Peyer's patch (tissue), 4 donors: Measurements from ENCODE around the gene KCP.

Experiments used
- POLR2A ChIP-seq, 2 donors: fragments of 450-650 bp; IDR thresholded peaks; one replicate each; pipeline ENCODE4 v1.5.1; 2017; ENCODE audit warnings: antibody characterized with exemption in 2 of 2, mild to moderate bottlenecking in 2 of 2, moderate library complexity in 2 of 2
- TF ChIP-seq, protein P1 (sequence below), 6 experiments: fragments of 450-650 bp in 4 of 6; fragments of 200-600 bp in 2 of 6; sonication (generic) in 1 of 6; IDR thresholded peaks; one replicate each; pipeline ENCODE4 v1.5.1; 2017 to 2019; ENCODE audit warnings: antibody characterized with exemption in 6 of 6, mild to moderate bottlenecking in 3 of 6, moderate library complexity in 1 of 6

- TF ChIP-seq, protein P1, sequence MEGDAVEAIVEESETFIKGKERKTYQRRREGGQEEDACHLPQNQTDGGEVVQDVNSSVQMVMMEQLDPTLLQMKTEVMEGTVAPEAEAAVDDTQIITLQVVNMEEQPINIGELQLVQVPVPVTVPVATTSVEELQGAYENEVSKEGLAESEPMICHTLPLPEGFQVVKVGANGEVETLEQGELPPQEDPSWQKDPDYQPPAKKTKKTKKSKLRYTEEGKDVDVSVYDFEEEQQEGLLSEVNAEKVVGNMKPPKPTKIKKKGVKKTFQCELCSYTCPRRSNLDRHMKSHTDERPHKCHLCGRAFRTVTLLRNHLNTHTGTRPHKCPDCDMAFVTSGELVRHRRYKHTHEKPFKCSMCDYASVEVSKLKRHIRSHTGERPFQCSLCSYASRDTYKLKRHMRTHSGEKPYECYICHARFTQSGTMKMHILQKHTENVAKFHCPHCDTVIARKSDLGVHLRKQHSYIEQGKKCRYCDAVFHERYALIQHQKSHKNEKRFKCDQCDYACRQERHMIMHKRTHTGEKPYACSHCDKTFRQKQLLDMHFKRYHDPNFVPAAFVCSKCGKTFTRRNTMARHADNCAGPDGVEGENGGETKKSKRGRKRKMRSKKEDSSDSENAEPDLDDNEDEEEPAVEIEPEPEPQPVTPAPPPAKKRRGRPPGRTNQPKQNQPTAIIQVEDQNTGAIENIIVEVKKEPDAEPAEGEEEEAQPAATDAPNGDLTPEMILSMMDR (IDR thresholded peaks at IDR 0.05): no peak
- TF ChIP-seq POLR2A (IDR thresholded peaks at IDR 0.05): no peak
Observed at GRCh38 chr7:128856001-128856718, 54.3 kb downstream of the KCP start.
